NT2/D1 (cell line): Measurements from ENCODE around the gene PHETA2.

ENCODE experiments used
- YY1 ChIP-seq: IDR thresholded peaks from 2 replicates; pipeline ENCODE4 v1.6.1; 2011; ENCODE audit not compliant: insufficient read length, insufficient read depth
- ZNF274 ChIP-seq: IDR thresholded peaks from 2 replicates; pipeline ENCODE4 v1.6.1; 2011; ENCODE audit warnings: mild to moderate bottlenecking, low read depth, low read length

- no peak for TF ChIP-seq ZNF274
- no peak for TF ChIP-seq YY1
Observed at GRCh38 chr22:42062506-42063170, 11.4 kb upstream of the PHETA2 start.
